K562 (cell line): ENCODE results near the gene TIMM22. TPM values are rescaled to one million over a fixed set of nuclear protein-coding genes. Genes with fewer than 3 reads are reported as not detected.

Source experiments
- BRCA1 ChIP-seq, 2 experiments: fragments of 450-650 bp in 1 of 2; sonication (generic) in 1 of 2; formaldehyde crosslinking in 1 of 2; IDR thresholded peaks; 2 replicates each; pipeline versions ENCODE4 v1.5.0 to v1.6.1; 2017 to 2020; ENCODE audit warnings: mild to moderate bottlenecking in 1 of 2, missing genetic modification reagents in 1 of 2
- BRD4 ChIP-seq: fragments of 200-600 bp; sonication (generic); IDR thresholded peaks from 2 replicates; pipeline ENCODE4 v1.6.1; 2017; ENCODE audit warnings: inconsistent platforms
- DIDO1 ChIP-seq: fragments of 450-650 bp; IDR thresholded peaks from 2 replicates; pipeline ENCODE4 v1.6.1; 2016; ENCODE audit warnings: low read depth, missing biosample characterization, missing genetic modification characterization
- EGR1 ChIP-seq: fragments of 450-650 bp; conservative IDR thresholded peaks from 2 replicates; pipeline ENCODE4 v1.6.1; 2017; ENCODE audit warnings: mild to moderate bottlenecking
- ERF ChIP-seq: fragments of 450-650 bp; formaldehyde crosslinking; IDR thresholded peaks from 2 replicates; pipeline ENCODE4 v1.4.0; 2020; ENCODE audit warnings: mild to moderate bottlenecking, mixed read lengths
- ETS1 ChIP-seq: conservative IDR thresholded peaks from 2 replicates; pipeline ENCODE4 v1.6.1; 2011; ENCODE audit warnings: low read depth, mild to moderate bottlenecking, low read length; ENCODE audit not compliant: control insufficient read depth
- FIP1L1 ChIP-seq: fragments of 200-400 bp; formaldehyde crosslinking; IDR thresholded peaks from 2 replicates; pipeline ENCODE4 v1.6.1; 2018; ENCODE audit warnings: mild to moderate bottlenecking, low read depth, low read length; ENCODE audit not compliant: poor library complexity, severe bottlenecking
- FOXP1 ChIP-seq: sonication (generic); formaldehyde crosslinking; IDR thresholded peaks from 2 replicates; pipeline ENCODE4 v1.8.0; 2022; ENCODE audit warnings: mild to moderate bottlenecking, missing genetic modification reagents
- MEIS2 ChIP-seq: fragments of 450-650 bp; IDR thresholded peaks from 2 replicates; pipeline ENCODE4 v1.6.1; 2014; ENCODE audit warnings: mild to moderate bottlenecking; ENCODE audit not compliant: partially characterized antibody
- MYNN ChIP-seq, 2 experiments: sonication (generic); formaldehyde crosslinking in 1 of 2; IDR thresholded peaks; 2 replicates each; pipeline versions ENCODE4 v1.5.0 to v1.6.1; 2016 to 2020; ENCODE audit warnings: antibody characterized with exemption in 1 of 2, missing genetic modification reagents in 1 of 2
- RBFOX2 ChIP-seq: fragments of 200-400 bp; formaldehyde crosslinking; IDR thresholded peaks from 2 replicates; pipeline ENCODE4 v1.6.1; 2017; ENCODE audit warnings: low read depth, mild to moderate bottlenecking, low read length, moderate library complexity
- SIN3B ChIP-seq: fragments of 450-650 bp; IDR thresholded peaks from 2 replicates; pipeline ENCODE4 v1.6.1; 2017; ENCODE audit warnings: low read depth, mild to moderate bottlenecking, moderate library complexity
- SP1 ChIP-seq: sonication (generic); formaldehyde crosslinking; IDR thresholded peaks from 2 replicates; pipeline ENCODE4 v1.8.1; 2022; ENCODE audit warnings: mild to moderate bottlenecking, missing genetic modification reagents
- ZC3H4 ChIP-seq: sonication (generic); formaldehyde crosslinking; IDR thresholded peaks from 2 replicates; pipeline ENCODE4 v1.9.0; 2021; ENCODE audit warnings: missing genetic modification reagents, borderline replicate concordance
- ZFX ChIP-seq: sonication (generic); formaldehyde crosslinking; IDR thresholded peaks from 2 replicates; pipeline ENCODE4 v1.8.0; 2022; ENCODE audit warnings: mild to moderate bottlenecking, missing genetic modification reagents, moderate library complexity
- ZNF217 ChIP-seq: sonication (generic); formaldehyde crosslinking; IDR thresholded peaks from 2 replicates; pipeline ENCODE4 v1.8.0; 2022; ENCODE audit warnings: mild to moderate bottlenecking, missing genetic modification reagents
- ZNF24 ChIP-seq: fragments of 450-650 bp; IDR thresholded peaks from 2 replicates; pipeline ENCODE4 v1.6.1; 2016
- ZNF408 ChIP-seq: fragments of 250-450 bp; sonication (Bioruptor Pico); IDR thresholded peaks from 2 replicates; pipeline ENCODE4 v1.4.0; 2020; ENCODE audit warnings: low read depth, mild to moderate bottlenecking, moderate library complexity
- ZNF639 ChIP-seq, 2 experiments: fragments of 200-800 bp in 1 of 2; sonication (Bioruptor generic) in 1 of 2; sonication (generic) in 1 of 2; formaldehyde crosslinking in 1 of 2; IDR thresholded peaks in 1 of 2; conservative IDR thresholded peaks in 1 of 2; 2 replicates each; pipeline versions ENCODE4 v1.5.0 to v1.6.1; 2016 to 2020; ENCODE audit warnings: missing compliant biosample characterization in 1 of 2, missing genetic modification characterization in 1 of 2, missing genetic modification reagents in 1 of 2
- polyA plus RNA-seq, 8 experiments: library from polyadenylated mRNA; depleted of rRNA in 4 of 8; stranded (reverse) in 5 of 8; unstranded in 3 of 8; fragments of >200 nt; fragmentation: Nextera tagmentation in 2 of 8; fragmentation: Illumina TruSeq in 1 of 8; extraction: Ambion mirVana in 2 of 8; extraction: Trizol in 1 of 8; gene quantifications; 2 replicates each; pipeline versions ENCODE4 v1.2.1 to v1.2.3, GENCODE V29; 2011 to 2014; ENCODE audit warnings: inconsistent platforms in 1 of 8, missing spikeins in 1 of 8
- total RNA-seq, 7 experiments: library from RNA; depleted of rRNA in 6 of 7; stranded (reverse); fragments of >200 nt in 6 of 7; fragmentation: Illumina TruSeq in 2 of 7; extraction: Trizol in 2 of 7; gene quantifications; 2 replicates each; pipeline versions ENCODE4 v1.2.1 to v1.2.3, GENCODE V29; 2011 to 2021; ENCODE audit warnings: low replicate concordance in 1 of 7
- TF ChIP-seq, protein P1 (sequence below): fragments of 200-800 bp; sonication (Bioruptor generic); IDR thresholded peaks from 2 replicates; pipeline ENCODE4 v1.6.1; 2017; ENCODE audit warnings: missing genetic modification characterization, missing compliant biosample characterization
- TF ChIP-seq, protein P2 (sequence below): IDR thresholded peaks from 2 replicates; pipeline ENCODE4 v1.6.1; 2011; ENCODE audit warnings: borderline replicate concordance, low read depth, mild to moderate bottlenecking, moderate library complexity, low read length; ENCODE audit not compliant: insufficient read depth, poor library complexity, severe bottlenecking

The TIMM22 gene
- total and polyA plus RNA-seq, 9 of the 15 experiments (the other 6 are each of a cell fraction or from before 2014, with no cell fraction given) = 5.9 to 14.1 (median 10.3) TPM

DNA sequence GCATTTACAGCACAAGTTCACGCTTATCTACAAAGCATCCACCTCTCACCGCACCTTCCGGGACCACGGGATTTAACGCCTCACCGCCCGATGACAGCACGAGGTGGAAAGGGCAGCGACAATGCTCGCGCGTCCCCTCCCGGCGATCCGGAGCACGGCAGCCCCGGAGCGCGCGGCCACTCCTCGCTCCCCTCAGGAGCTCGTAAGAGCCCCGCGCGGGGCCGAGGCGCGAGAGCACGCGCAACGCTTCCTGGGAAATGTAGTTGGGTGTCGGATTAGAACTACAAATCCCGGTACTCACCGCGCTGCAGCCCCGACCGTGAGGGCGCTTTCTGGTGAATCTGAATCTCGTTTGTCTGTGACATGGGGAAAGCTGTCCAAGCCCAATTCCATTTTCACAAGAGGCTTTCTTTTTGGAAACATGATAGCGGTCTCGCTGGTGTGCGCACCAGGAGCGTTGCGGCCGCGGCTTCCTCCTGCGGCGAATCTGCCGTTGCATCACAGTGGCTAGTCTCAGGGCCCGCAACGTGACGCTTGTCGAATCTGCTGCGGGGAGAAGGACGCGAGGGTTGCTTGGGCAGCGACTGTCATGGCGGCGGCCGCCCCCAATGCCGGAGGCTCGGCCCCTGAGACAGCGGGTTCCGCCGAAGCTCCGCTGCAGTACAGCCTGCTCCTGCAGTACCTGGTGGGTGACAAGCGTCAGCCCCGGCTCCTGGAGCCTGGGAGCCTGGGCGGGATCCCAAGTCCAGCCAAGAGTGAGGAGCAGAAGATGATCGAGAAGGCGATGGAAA lies at the start of gene TIMM22 (continued):
- peak in 1 of 2 experiments; percentile 37; a peak in 2 of 4 replicates for TF ChIP-seq ZNF639 (CRISPR knock-in tag; conservative IDR thresholded peaks at IDR 0.05 in 1 of 2, IDR thresholded peaks at IDR 0.05 in 1 of 2)
- TF ChIP-seq DIDO1 (tag) = peak; percentile 91
- no peak for TF ChIP-seq ZNF24
- no peak for TF ChIP-seq BRD4
- TF ChIP-seq BRCA1 (IDR thresholded peaks at IDR 0.05) = no peak
- no peak for TF ChIP-seq BRCA1 (CRISPR knock-in tag; IDR thresholded peaks at IDR 0.05)
- TF ChIP-seq ZNF217 (CRISPR knock-in tag) = no peak
- TF ChIP-seq FIP1L1 = peak; percentile 40
- TF ChIP-seq ZFX (CRISPR knock-in tag) = peak; percentile 75
- peak; percentile 68; the same call in 1 of the 2 replicates for TF ChIP-seq SP1 (CRISPR knock-in tag)
- TF ChIP-seq EGR1 = peak; percentile 47
- TF ChIP-seq, protein P1, sequence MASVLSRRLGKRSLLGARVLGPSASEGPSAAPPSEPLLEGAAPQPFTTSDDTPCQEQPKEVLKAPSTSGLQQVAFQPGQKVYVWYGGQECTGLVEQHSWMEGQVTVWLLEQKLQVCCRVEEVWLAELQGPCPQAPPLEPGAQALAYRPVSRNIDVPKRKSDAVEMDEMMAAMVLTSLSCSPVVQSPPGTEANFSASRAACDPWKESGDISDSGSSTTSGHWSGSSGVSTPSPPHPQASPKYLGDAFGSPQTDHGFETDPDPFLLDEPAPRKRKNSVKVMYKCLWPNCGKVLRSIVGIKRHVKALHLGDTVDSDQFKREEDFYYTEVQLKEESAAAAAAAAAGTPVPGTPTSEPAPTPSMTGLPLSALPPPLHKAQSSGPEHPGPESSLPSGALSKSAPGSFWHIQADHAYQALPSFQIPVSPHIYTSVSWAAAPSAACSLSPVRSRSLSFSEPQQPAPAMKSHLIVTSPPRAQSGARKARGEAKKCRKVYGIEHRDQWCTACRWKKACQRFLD (CRISPR knock-in tag) = peak; percentile 67; the same call in 1 of the 2 replicates
- TF ChIP-seq MEIS2 = peak; percentile 85
- TF ChIP-seq, protein P2, sequence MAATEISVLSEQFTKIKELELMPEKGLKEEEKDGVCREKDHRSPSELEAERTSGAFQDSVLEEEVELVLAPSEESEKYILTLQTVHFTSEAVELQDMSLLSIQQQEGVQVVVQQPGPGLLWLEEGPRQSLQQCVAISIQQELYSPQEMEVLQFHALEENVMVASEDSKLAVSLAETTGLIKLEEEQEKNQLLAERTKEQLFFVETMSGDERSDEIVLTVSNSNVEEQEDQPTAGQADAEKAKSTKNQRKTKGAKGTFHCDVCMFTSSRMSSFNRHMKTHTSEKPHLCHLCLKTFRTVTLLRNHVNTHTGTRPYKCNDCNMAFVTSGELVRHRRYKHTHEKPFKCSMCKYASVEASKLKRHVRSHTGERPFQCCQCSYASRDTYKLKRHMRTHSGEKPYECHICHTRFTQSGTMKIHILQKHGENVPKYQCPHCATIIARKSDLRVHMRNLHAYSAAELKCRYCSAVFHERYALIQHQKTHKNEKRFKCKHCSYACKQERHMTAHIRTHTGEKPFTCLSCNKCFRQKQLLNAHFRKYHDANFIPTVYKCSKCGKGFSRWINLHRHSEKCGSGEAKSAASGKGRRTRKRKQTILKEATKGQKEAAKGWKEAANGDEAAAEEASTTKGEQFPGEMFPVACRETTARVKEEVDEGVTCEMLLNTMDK = no peak
- TF ChIP-seq FOXP1 (CRISPR knock-in tag) = no peak
- peak; percentile 98 for TF ChIP-seq SIN3B
- TF ChIP-seq ERF (CRISPR knock-in tag) = 0 out of 2 replicates have a peak, but pooled peaks have one; percentile 57
- no peak for TF ChIP-seq ZC3H4
- TF ChIP-seq MYNN (IDR thresholded peaks at IDR 0.05) = no peak
- no peak for TF ChIP-seq MYNN (CRISPR knock-in tag; IDR thresholded peaks at IDR 0.05)
- peak; percentile 87 for TF ChIP-seq RBFOX2
- TF ChIP-seq ETS1 = peak; percentile 89
- no peak for TF ChIP-seq ZNF408 (CRISPR knock-in tag)
